WTC11 (cell line): Measurements from ENCODE around the gene LILRB2. TPM values are rescaled to one million over a fixed set of nuclear protein-coding genes. Genes with fewer than 3 reads are reported as not detected.
"Not testable (repeated sequence)": the region's sequence is repeated elsewhere in the genome, so short reads cannot be mapped to it uniquely, and the experiment has no call there.

ENCODE experiments used
- ATAC-seq: fragments of 200-7000 bp; cut with Tn5 transposase; 2 replicates; pipeline ENCODE4 v1.10.0; 2021; ENCODE audit warnings: mild to moderate bottlenecking, moderate library complexity
- CTCF ChIA-PET: fragments of 300-600 bp; sonication (Branson Sonifier 250); formaldehyde crosslinking; loops from one replicate; lab custom pipeline; 2021; ENCODE audit warnings: antibody characterized with exemption; lab: Charles Lee
- POLR2A ChIA-PET: fragments of 350-600 bp; sonication (Branson Sonifier 250); formaldehyde crosslinking; loops from one replicate; lab custom pipeline; 2021; ENCODE audit warnings: antibody characterized with exemption; lab: Charles Lee
- DNase-seq: peaks from one replicate; pipeline ENCODE4 v3.0.0; 2021; ENCODE audit warnings: low spot score
- H3K27ac Mint-ChIP-seq: 2 replicates; pipeline ENCODE4 v1.8.0; 2021; ENCODE audit warnings: mixed read lengths
- H3K27me3 Mint-ChIP-seq: 2 replicates; pipeline ENCODE4 v1.8.0; 2021; ENCODE audit warnings: low read depth, mild to moderate bottlenecking, moderate library complexity, mixed read lengths
- H3K36me3 Mint-ChIP-seq: 2 replicates; pipeline ENCODE4 v1.8.0; 2021; ENCODE audit warnings: mixed read lengths
- H3K4me1 Mint-ChIP-seq: 2 replicates; pipeline ENCODE4 v1.8.0; 2022; ENCODE audit warnings: mixed read lengths
- H3K4me3 Mint-ChIP-seq: 2 replicates; pipeline ENCODE4 v1.8.0; 2021; ENCODE audit warnings: mild to moderate bottlenecking, moderate library complexity, mixed read lengths
- H3K9me3 Mint-ChIP-seq: 2 replicates; pipeline ENCODE4 v1.8.0; 2021; ENCODE audit warnings: mixed read lengths
- AFF4 ChIP-seq: sonication (generic); formaldehyde crosslinking; IDR thresholded peaks from 2 replicates; pipeline ENCODE4 v1.8.1; 2023; ENCODE audit warnings: mild to moderate bottlenecking, missing genetic modification reagents, borderline replicate concordance
- CREB1 ChIP-seq: sonication (generic); formaldehyde crosslinking; IDR thresholded peaks from 2 replicates; pipeline ENCODE4 v1.8.0; 2023; ENCODE audit warnings: mild to moderate bottlenecking, missing genetic modification reagents
- FOXJ3 ChIP-seq: sonication (generic); formaldehyde crosslinking; IDR thresholded peaks from 2 replicates; pipeline ENCODE4 v1.9.0; 2021; ENCODE audit warnings: missing genetic modification reagents, mild to moderate bottlenecking, borderline replicate concordance
- HMGA2 ChIP-seq: fragments of 250-450 bp; sonication (Bioruptor Pico); IDR thresholded peaks from 2 replicates; pipeline ENCODE4 v1.4.0; 2021; ENCODE audit warnings: mild to moderate bottlenecking, moderate library complexity
- IRF1 ChIP-seq: sonication (generic); formaldehyde crosslinking; IDR thresholded peaks from 2 replicates; pipeline ENCODE4 v1.8.0; 2023; ENCODE audit warnings: missing genetic modification reagents
- JUN ChIP-seq: sonication (generic); formaldehyde crosslinking; IDR thresholded peaks from 2 replicates; pipeline ENCODE4 v1.8.0; 2023; ENCODE audit warnings: mild to moderate bottlenecking, missing genetic modification reagents
- TEAD1 ChIP-seq: sonication (generic); formaldehyde crosslinking; IDR thresholded peaks from 2 replicates; pipeline ENCODE4 v1.8.0; 2022; ENCODE audit warnings: mild to moderate bottlenecking, missing genetic modification reagents
- ZNF671 ChIP-seq: fragments of 250-450 bp; sonication (Bioruptor Pico); IDR thresholded peaks from 2 replicates; pipeline ENCODE4 v1.8.0; 2021; ENCODE audit warnings: mild to moderate bottlenecking
- ZSCAN18 ChIP-seq: fragments of 250-450 bp; sonication (Bioruptor Pico); IDR thresholded peaks from 2 replicates; pipeline ENCODE4 v2.1.2; 2022; ENCODE audit warnings: mild to moderate bottlenecking, moderate library complexity
- total RNA-seq: library from RNA; stranded (reverse); gene quantifications from 3 replicates; pipeline ENCODE4 v1.2.3, GENCODE V29; 2021

The LILRB2 gene
- total RNA-seq, 1 experiment from 2014 or later = not detected

GRCh38 chr19:54287456-54287855 lies 6.5 kb upstream of the LILRB2 start (continued):
- TF ChIP-seq CREB1 = no peak
- TF ChIP-seq, all 79 proteins: peak for 0

GRCh38 chr19:54286283-54286682 lies 5.4 kb upstream of the LILRB2 start:
- POLR2A ChIA-PET, H3K4me3 Mint-ChIP-seq, ATAC-seq, DNase-seq, H3K27ac Mint-ChIP-seq, H3K4me1 Mint-ChIP-seq, H3K36me3 Mint-ChIP-seq, H3K9me3 Mint-ChIP-seq: not testable (repeated sequence)
- H3K27me3 Mint-ChIP-seq = peaks cover 14% of the 10 kb centered on the region
- CTCF ChIA-PET = interaction anchor here (0.5 kb wide), 1 partner anchor 113 kb away, joined by 3 read pairs; the partner anchor contains the start of gene TMC4

- ATAC-seq, H3K9me3 Mint-ChIP-seq, H3K36me3 Mint-ChIP-seq, H3K4me1 Mint-ChIP-seq, H3K4me3 Mint-ChIP-seq, H3K27me3 Mint-ChIP-seq, CTCF ChIA-PET, H3K27ac Mint-ChIP-seq, DNase-seq, POLR2A ChIA-PET: not testable (repeated sequence)
Measured at GRCh38 chr19:54285427-54286056, 4.6 kb upstream of the LILRB2 start.

- DNase-seq (no peak), ATAC-seq (no peak)
- ChIA-PET POLR2A (no interaction called here), CTCF (no interaction called here)
- no peaks in the 10 kb centered on the region for H3K4me1 Mint-ChIP-seq
- H3K27me3 Mint-ChIP-seq = peaks cover 11% of the 10 kb centered on the region
- no peak overlapping the region for H3K27ac Mint-ChIP-seq
- no peak overlapping the region for H3K4me3 Mint-ChIP-seq
- H3K36me3 Mint-ChIP-seq = no peaks in the 10 kb centered on the region
- H3K9me3 Mint-ChIP-seq = no peaks in the 10 kb centered on the region
- TF ChIP-seq ZSCAN18 (CRISPR knock-in tag) = no peak
Measured at GRCh38 chr19:54282686-54283470, 2.0 kb upstream of the LILRB2 start.

GRCh38 chr19:54281729-54282075 lies 792 bp upstream of the LILRB2 start:
- H3K4me3 Mint-ChIP-seq, H3K36me3 Mint-ChIP-seq, H3K27ac Mint-ChIP-seq, DNase-seq, H3K9me3 Mint-ChIP-seq, ATAC-seq, POLR2A ChIA-PET, H3K4me1 Mint-ChIP-seq, CTCF ChIA-PET: not testable (repeated sequence)
- H3K27me3 Mint-ChIP-seq = peaks cover 11% of the 10 kb centered on the region

GRCh38 chr19:54280441-54280840 lies 469 bp downstream of the LILRB2 start:
- CTCF ChIA-PET = interaction anchor here (3.0 kb wide), 1 partner anchor 14 kb away, joined by 17 read pairs; no protein-coding TSS in a partner anchor
- H3K4me1 Mint-ChIP-seq, H3K4me3 Mint-ChIP-seq, DNase-seq, H3K27ac Mint-ChIP-seq, H3K36me3 Mint-ChIP-seq, H3K9me3 Mint-ChIP-seq, ATAC-seq, POLR2A ChIA-PET: not testable (repeated sequence)
- H3K27me3 Mint-ChIP-seq = peaks cover 11% of the 10 kb centered on the region

GRCh38 chr19:54280025-54280424 lies 885 bp downstream of the LILRB2 start:
- not testable (repeated sequence) for H3K27ac Mint-ChIP-seq, H3K9me3 Mint-ChIP-seq
- H3K27me3 Mint-ChIP-seq = peaks cover 11% of the 10 kb centered on the region

GRCh38 chr19:54279406-54279962 lies 1.4 kb downstream of the LILRB2 start:
- DNase-seq (no peak), ATAC-seq (no peak)
- ChIA-PET POLR2A (no interaction called here), CTCF (interaction anchor here (3.0 kb wide), 1 partner anchor 13 kb away, joined by 17 read pairs; no protein-coding TSS in a partner anchor)
- Mint-ChIP-seq H3K4me1 (no peaks in the 10 kb centered on the region; the same call in 1 of the 2 replicates), H3K27ac (no peak overlapping the region), H3K36me3 (no peaks in the 10 kb centered on the region), H3K4me3 (no peak overlapping the region), H3K9me3 (no peaks in the 10 kb centered on the region), H3K27me3 (peaks cover 11% of the 10 kb centered on the region)
- no peak for TF ChIP-seq AFF4 (CRISPR knock-in tag)
- TF ChIP-seq HMGA2 (CRISPR knock-in tag) = no peak
- TF ChIP-seq IRF1 (CRISPR knock-in tag) = no peak
- TF ChIP-seq FOXJ3 = no peak
- no peak for TF ChIP-seq TEAD1 (CRISPR knock-in tag)
- no peak for TF ChIP-seq ZNF671 (CRISPR knock-in tag)
- TF ChIP-seq JUN (CRISPR knock-in tag) = no peak

More at GRCh38 chr19:54280025-54280424, 885 bp downstream of the LILRB2 start:
- DNase-seq, ATAC-seq, H3K4me3 Mint-ChIP-seq, H3K4me1 Mint-ChIP-seq, POLR2A ChIA-PET, H3K36me3 Mint-ChIP-seq: not testable (repeated sequence)
- CTCF ChIA-PET = interaction anchor here (3.0 kb wide), 1 partner anchor 14 kb away, joined by 17 read pairs; no protein-coding TSS in a partner anchor
